Neural progenitor cell (in vitro differentiated cells): ENCODE results near the gene GPR107. TPM values are rescaled to one million over a fixed set of nuclear protein-coding genes. Genes with fewer than 3 reads are reported as not detected.

Source experiments
- DNase-seq: peaks from one replicate; pipeline ENCODE4 v3.0.0-alpha.2; 2016; ENCODE audit warnings: low spot score
- H2AFZ ChIP-seq: fragments of 200-600 bp; sonication (generic); replicated peaks from 2 replicates; pipeline ENCODE4 v1.6.1; 2016; ENCODE audit warnings: antibody characterized with exemption
- H3F3A ChIP-seq: fragments of 200-600 bp; sonication (generic); 2 replicates; pipeline ENCODE4 v1.6.1; 2016; ENCODE audit warnings: antibody characterized with exemption, low read depth
- H3K27ac ChIP-seq: fragments of 200-600 bp; sonication (generic); 2 replicates; pipeline ENCODE4 v1.5.1; 2016; ENCODE audit warnings: mild to moderate bottlenecking
- H3K27me3 ChIP-seq: fragments of 200-600 bp; sonication (generic); 2 replicates; pipeline ENCODE4 v1.6.1; 2016; ENCODE audit warnings: mild to moderate bottlenecking, moderate library complexity
- H3K36me3 ChIP-seq: fragments of 200-600 bp; sonication (generic); 2 replicates; pipeline ENCODE4 v1.5.1; 2016
- H3K4me1 ChIP-seq: fragments of 200-600 bp; sonication (generic); 2 replicates; pipeline ENCODE4 v1.6.1; 2016; ENCODE audit warnings: mixed run types
- H3K4me2 ChIP-seq: fragments of 200-600 bp; sonication (generic); 2 replicates; pipeline ENCODE4 v1.6.1; 2016
- H3K4me3 ChIP-seq: fragments of 200-600 bp; sonication (generic); 2 replicates; pipeline ENCODE4 v1.5.1; 2016
- H3K79me2 ChIP-seq: fragments of 200-600 bp; sonication (generic); 2 replicates; pipeline ENCODE4 v1.6.1; 2016; ENCODE audit warnings: low read depth
- H3K9ac ChIP-seq: fragments of 200-600 bp; sonication (generic); 2 replicates; pipeline ENCODE4 v1.6.1; 2016
- H3K9me3 ChIP-seq: fragments of 200-600 bp; sonication (generic); 2 replicates; pipeline ENCODE4 v1.5.1; 2016; ENCODE audit warnings: low read depth
- H4K20me1 ChIP-seq: fragments of 200-600 bp; sonication (generic); 2 replicates; pipeline ENCODE4 v1.6.1; 2016; ENCODE audit warnings: low read depth
- H3K27ac Mint-ChIP-seq: 3 replicates; pipeline ENCODE4 v1.8.0; 2021; ENCODE audit warnings: mixed read lengths
- H3K27me3 Mint-ChIP-seq: 2 replicates; pipeline ENCODE4 v1.8.0; 2022; ENCODE audit warnings: low read depth, mild to moderate bottlenecking, inconsistent platforms, moderate library complexity, mixed read lengths; ENCODE audit not compliant: insufficient read depth
- H3K36me3 Mint-ChIP-seq: 3 replicates; pipeline ENCODE4 v1.8.0; 2021; ENCODE audit warnings: mixed read lengths
- H3K4me1 Mint-ChIP-seq: 3 replicates; pipeline ENCODE4 v1.8.0; 2021; ENCODE audit warnings: mixed read lengths
- H3K4me3 Mint-ChIP-seq: 3 replicates; pipeline ENCODE4 v1.8.0; 2021; ENCODE audit warnings: mild to moderate bottlenecking, moderate library complexity, mixed read lengths
- H3K9me3 Mint-ChIP-seq: 3 replicates; pipeline ENCODE4 v1.8.0; 2020; ENCODE audit warnings: mixed read lengths
- CTCF ChIP-seq: fragments of 200-600 bp; sonication (generic); IDR thresholded peaks from 2 replicates; pipeline ENCODE4 v1.5.1; 2017; ENCODE audit warnings: antibody characterized with exemption, mild to moderate bottlenecking
- EZH2 ChIP-seq: fragments of 200-600 bp; sonication (generic); IDR thresholded peaks from 2 replicates; pipeline ENCODE4 v1.6.1; 2017; ENCODE audit warnings: antibody characterized with exemption, mild to moderate bottlenecking, moderate library complexity
- EZH2phosphoT487 ChIP-seq: fragments of 200-600 bp; sonication (generic); IDR thresholded peaks from 2 replicates; pipeline ENCODE4 v1.6.1; 2017; ENCODE audit warnings: antibody characterized with exemption
- total RNA-seq: library from RNA; depleted of rRNA; stranded (reverse); fragments of >200 nt; gene quantifications from 2 replicates; pipeline ENCODE4 v1.2.3, GENCODE V29; 2015; ENCODE audit warnings: low replicate concordance

GPR107 gene
- total RNA-seq, 1 donor from 2014 or later, result 33.8 TPM

- H3K9ac ChIP-seq, result no peak overlapping the region
- H3F3A ChIP-seq, result peaks cover 16% of the 10 kb centered on the region
- H3K27me3 Mint-ChIP-seq, result peaks cover 6% of the 10 kb centered on the region
- no peak for DNase-seq
- peak overlapping the region; percentile 18 for H3K27ac Mint-ChIP-seq
- peaks cover 41% of the 10 kb centered on the region for H3K79me2 ChIP-seq
- no peaks in the 10 kb centered on the region for H3K9me3 Mint-ChIP-seq
- H3K4me1 Mint-ChIP-seq, result peaks cover 28% of the 10 kb centered on the region
- H3K4me1 ChIP-seq, result peaks cover 20% of the 10 kb centered on the region
- H3K9me3 ChIP-seq, result no peaks in the 10 kb centered on the region
- H3K36me3 Mint-ChIP-seq, result no peaks in the 10 kb centered on the region
- no peak overlapping the region for H3K4me3 Mint-ChIP-seq
- TF ChIP-seq EZH2phosphoT487, result no peak
- TF ChIP-seq CTCF, result no peak
- TF ChIP-seq EZH2, result no peak
- no peaks in the 10 kb centered on the region for H3K27me3 ChIP-seq
- H3K4me2 ChIP-seq, result no peak overlapping the region
- no peak overlapping the region for H3K4me3 ChIP-seq
- H2AFZ ChIP-seq, result no peak overlapping the region
- no peak overlapping the region for H3K27ac ChIP-seq
- H4K20me1 ChIP-seq, result peaks cover 18% of the 10 kb centered on the region
- H3K36me3 ChIP-seq, result no peaks in the 10 kb centered on the region
Measured at GRCh38 chr9:130180516-130180915, 126.8 kb downstream of the GPR107 start.

- H3K36me3 ChIP-seq, result no peaks in the 10 kb centered on the region
- peaks cover 41% of the 10 kb centered on the region for H3K4me1 Mint-ChIP-seq
- H3K27me3 ChIP-seq, result no peaks in the 10 kb centered on the region
- H3K9me3 Mint-ChIP-seq, result no peaks in the 10 kb centered on the region
- H3F3A ChIP-seq, result peaks cover 22% of the 10 kb centered on the region
- peaks cover 11% of the 10 kb centered on the region for H3K27me3 Mint-ChIP-seq
- H3K4me1 ChIP-seq, result peaks cover 31% of the 10 kb centered on the region
- no peak overlapping the region for H3K4me2 ChIP-seq
- no peak overlapping the region for H3K27ac ChIP-seq
- peaks cover 52% of the 10 kb centered on the region for H3K79me2 ChIP-seq
- H3K27ac Mint-ChIP-seq, result no peak overlapping the region
- no peak for DNase-seq
- H3K4me3 ChIP-seq, result no peak overlapping the region
- no peak for TF ChIP-seq CTCF
- no peak for TF ChIP-seq EZH2
- no peak for TF ChIP-seq EZH2phosphoT487
- H3K9ac ChIP-seq, result no peak overlapping the region
- no peak overlapping the region for H2AFZ ChIP-seq
- H3K4me3 Mint-ChIP-seq, result no peak overlapping the region
- H3K9me3 ChIP-seq, result no peaks in the 10 kb centered on the region
- peaks cover 29% of the 10 kb centered on the region for H4K20me1 ChIP-seq
- H3K36me3 Mint-ChIP-seq, result no peaks in the 10 kb centered on the region
Measured at GRCh38 chr9:130181678-130182380, 128.1 kb downstream of the GPR107 start.

GRCh38 chr9:130182381-130182909, 128.7 kb downstream of the GPR107 start:
- Mint-ChIP-seq H3K36me3 (no peaks in the 10 kb centered on the region), H3K4me3 (no peak overlapping the region), H3K27ac (no peak overlapping the region), H3K9me3 (no peaks in the 10 kb centered on the region), H3K4me1 (peaks cover 46% of the 10 kb centered on the region), H3K27me3 (peaks cover 11% of the 10 kb centered on the region)
- Histone ChIP-seq H4K20me1 (peaks cover 34% of the 10 kb centered on the region), H3K4me1 (peaks cover 37% of the 10 kb centered on the region), H3K9ac (no peak overlapping the region), H3K79me2 (peaks cover 57% of the 10 kb centered on the region), H3K36me3 (no peaks in the 10 kb centered on the region), H3K27ac (peak overlapping the region; percentile 77), H2AFZ (no peak overlapping the region), H3F3A (peaks cover 22% of the 10 kb centered on the region), H3K4me2 (no peak overlapping the region), H3K4me3 (no peak overlapping the region), H3K27me3 (no peaks in the 10 kb centered on the region), H3K9me3 (no peaks in the 10 kb centered on the region)
- DNase-seq, result no peak
- TF ChIP-seq EZH2, result no peak

- Mint-ChIP-seq H3K9me3 (no peaks in the 10 kb centered on the region), H3K27ac (peak overlapping the region; percentile 87), H3K4me1 (peaks cover 54% of the 10 kb centered on the region), H3K4me3 (no peak overlapping the region), H3K36me3 (no peaks in the 10 kb centered on the region), H3K27me3 (peaks cover 11% of the 10 kb centered on the region)
- H2AFZ ChIP-seq, result no peak overlapping the region
- H3K4me1 ChIP-seq, result peaks cover 40% of the 10 kb centered on the region
- peak overlapping the region; percentile 77 for H3K27ac ChIP-seq
- no peaks in the 10 kb centered on the region for H3K9me3 ChIP-seq
- TF ChIP-seq EZH2 (no peak), EZH2phosphoT487 (no peak), CTCF (no peak)
- no peak overlapping the region for H3K9ac ChIP-seq
- peak overlapping the region; percentile 55 for H3K4me2 ChIP-seq
- peak; percentile 64 for DNase-seq
- peaks cover 22% of the 10 kb centered on the region for H3F3A ChIP-seq
- no peaks in the 10 kb centered on the region for H3K27me3 ChIP-seq
- H3K79me2 ChIP-seq, result peaks cover 65% of the 10 kb centered on the region
- no peaks in the 10 kb centered on the region for H3K36me3 ChIP-seq
- H3K4me3 ChIP-seq, result no peak overlapping the region
- H4K20me1 ChIP-seq, result peaks cover 42% of the 10 kb centered on the region
Measured at GRCh38 chr9:130183133-130183762, 129.5 kb downstream of the GPR107 start.
